Measurements from ENCODE around the gene C1orf167.

The C1orf167 gene

DNA sequence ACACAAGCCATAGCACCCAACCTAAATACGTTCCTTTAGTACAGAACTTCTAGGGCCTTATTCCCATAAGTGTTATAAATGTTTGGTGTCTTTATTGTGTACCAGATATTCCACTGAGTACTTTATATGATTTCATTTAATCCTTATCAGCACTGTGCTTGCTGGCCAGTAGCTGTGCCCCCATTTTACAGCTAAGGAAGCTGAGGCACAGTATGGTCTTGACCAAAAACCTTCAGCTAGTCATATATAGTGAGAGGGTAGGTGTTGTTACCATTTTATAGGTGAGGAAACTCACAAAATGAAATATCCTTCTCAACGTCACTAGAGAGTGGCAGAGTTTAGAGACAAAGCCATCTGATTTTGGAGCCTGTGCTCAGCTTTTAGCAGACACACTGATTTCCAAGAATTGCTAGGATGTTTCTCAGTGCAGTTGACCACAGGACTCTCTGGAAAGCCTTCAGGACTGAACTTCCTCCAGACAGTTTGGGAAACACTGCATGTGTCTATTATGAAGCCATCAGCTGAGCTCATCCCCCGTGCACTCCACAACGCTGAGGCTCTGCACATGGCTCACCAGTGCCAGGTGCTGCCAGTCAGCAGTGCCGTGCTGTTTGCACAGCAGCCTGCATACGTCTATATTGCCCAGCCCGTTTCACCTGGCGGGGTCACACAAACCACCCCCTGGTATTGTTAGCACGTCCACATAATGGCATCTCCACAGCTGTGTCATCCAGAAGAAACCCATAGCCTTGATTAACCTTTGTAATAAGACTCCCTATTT lies 70.1 kb downstream of the C1orf167 start:
- TF ChIP-seq GATA2 (IDR thresholded peaks at IDR 0.05; ENCODE audit: low read depth, low read length) (no peak), GATA3 (IDR thresholded peaks at IDR 0.05; ENCODE audit: low read depth, low read length) (no peak)

DNA sequence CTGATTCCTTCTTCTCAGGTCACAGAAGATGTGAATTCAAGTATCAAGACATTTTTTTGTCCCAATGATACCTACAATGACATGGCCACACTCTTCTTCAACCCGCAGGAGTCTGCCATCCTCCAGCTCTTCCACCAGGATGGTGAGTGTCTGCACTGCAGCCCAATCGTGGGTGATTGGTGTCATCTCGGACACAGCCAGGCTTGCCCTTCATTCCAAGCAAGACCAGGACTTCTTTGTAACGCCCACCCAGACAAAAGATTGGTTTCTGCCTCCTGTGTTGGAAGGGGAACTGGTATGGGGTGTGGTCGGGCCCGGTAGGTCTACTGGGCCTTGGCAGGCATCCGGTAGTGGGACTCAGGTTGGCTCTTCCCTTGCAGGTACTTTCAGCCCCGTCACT lies 71.5 kb downstream of the C1orf167 start:
- no peak for TF ChIP-seq GATA3 (IDR thresholded peaks at IDR 0.05; ENCODE audit: low read depth, low read length)
- no peak for TF ChIP-seq GATA2 (IDR thresholded peaks at IDR 0.05; ENCODE audit: low read depth, low read length)

DNA sequence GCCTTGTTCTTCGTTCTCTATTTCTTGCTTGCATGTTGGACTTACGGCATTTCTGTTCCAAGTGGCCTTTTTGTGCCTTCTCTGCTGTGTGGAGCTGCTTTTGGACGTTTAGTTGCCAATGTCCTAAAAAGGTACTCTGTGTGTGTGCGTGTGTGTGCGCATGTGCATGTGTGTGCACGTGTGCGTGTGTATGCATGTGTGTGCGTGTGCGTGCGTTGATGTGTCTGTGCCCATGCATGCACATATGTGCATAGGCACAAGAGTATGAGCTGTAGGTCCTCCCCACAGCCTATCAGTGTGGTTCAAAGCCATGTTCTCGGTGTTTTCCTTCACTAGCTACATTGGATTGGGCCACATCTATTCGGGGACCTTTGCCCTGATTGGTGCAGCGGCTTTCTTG lies 71.9 kb downstream of the C1orf167 start:
- TF ChIP-seq GATA3 (IDR thresholded peaks at IDR 0.05; ENCODE audit: low read depth, low read length) (no peak), GATA2 (IDR thresholded peaks at IDR 0.05; ENCODE audit: low read depth, low read length) (no peak)

DNA sequence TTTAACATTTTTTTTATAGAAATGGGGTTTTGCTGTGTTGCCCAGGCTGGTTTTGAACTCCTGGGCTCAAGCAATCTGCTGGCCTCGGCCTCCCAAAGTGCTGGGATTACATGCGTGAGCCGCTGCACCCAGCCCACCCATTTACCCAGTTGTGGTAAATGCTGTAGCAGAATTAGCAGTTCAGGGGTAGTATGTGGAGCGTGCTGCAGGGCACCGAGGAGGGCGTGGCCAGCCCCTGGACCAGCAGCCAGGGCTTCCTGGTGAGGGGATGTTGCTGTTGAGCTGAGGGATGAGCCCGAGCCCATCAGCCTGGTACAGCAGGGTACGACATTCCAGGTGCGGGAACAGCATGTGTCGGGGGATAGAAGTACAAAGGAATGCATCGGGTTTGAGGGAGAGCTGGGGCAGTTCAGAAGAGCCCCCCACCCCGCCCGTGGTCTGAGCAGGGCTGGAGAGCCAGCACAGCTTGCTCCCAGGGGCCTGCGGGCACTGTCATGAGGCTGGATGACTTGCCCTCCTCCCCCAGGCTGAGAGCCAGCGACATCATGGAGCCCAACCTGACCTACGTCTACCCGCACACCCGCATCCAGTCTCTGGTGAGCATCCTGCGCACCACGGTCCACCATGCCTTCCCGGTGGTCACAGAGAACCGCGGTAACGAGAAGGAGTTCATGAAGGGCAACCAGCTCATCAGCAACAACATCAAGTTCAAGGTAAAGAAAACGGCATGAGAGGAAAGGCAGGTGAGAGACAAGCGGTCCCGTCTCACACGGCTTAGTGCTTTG lies 73.6 kb downstream of the C1orf167 start:
- TF ChIP-seq GATA3 (IDR thresholded peaks at IDR 0.05; ENCODE audit: low read depth, low read length) (no peak), GATA2 (IDR thresholded peaks at IDR 0.05; ENCODE audit: low read depth, low read length) (no peak)

- TF ChIP-seq GATA2 (IDR thresholded peaks at IDR 0.05; ENCODE audit: low read depth, low read length) = no peak
- no peak for TF ChIP-seq GATA3 (IDR thresholded peaks at IDR 0.05; ENCODE audit: low read depth, low read length)
Observed at GRCh38 chr1:11836955-11837766, 75.2 kb downstream of the C1orf167 start.

GRCh38 chr1:11837767-11838348 lies 75.9 kb downstream of the C1orf167 start:
- TF ChIP-seq GATA2 (IDR thresholded peaks at IDR 0.05; ENCODE audit: low read depth, low read length) = no peak
- TF ChIP-seq GATA3 (IDR thresholded peaks at IDR 0.05; ENCODE audit: low read depth, low read length) = no peak

DNA sequence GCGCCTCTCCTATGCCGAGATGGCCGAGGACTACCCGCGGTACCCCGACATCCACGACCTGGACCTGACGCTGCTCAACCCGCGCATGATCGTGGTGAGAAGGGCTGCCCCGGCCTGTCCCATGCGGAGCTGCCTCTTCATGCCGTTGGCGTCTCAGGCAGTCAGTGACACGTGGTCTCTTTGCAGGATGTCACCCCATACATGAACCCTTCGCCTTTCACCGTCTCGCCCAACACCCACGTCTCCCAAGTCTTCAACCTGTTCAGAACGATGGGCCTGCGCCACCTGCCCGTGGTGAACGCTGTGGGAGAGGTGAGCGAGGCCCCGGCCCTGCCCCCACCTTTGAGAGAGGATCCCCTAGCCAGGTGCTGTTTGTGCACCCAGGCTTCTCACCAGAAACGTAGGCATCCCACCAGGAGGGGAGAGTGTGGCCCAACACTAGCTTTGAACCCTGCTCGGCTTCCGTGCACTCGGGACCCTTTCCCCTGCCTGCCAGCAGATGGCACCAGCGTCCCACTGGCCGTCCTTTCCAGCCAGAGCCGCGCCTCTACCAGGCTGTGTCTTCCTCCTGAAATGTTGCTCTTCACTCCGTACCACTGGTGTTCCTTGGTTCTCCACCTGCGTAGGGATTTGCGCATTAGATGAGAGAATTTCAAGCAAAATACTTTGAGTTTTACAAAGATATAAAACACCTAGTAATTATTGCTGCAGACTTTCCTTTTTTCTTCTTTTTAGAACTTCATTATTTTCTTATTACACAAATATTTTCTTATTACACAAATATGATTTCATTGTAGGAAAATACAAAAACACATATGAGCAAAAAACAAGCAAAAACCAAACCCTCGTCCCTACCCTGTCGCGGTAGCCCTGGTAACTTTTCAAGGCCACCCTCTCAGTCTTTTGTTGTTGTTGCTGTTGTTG lies 76.6 kb downstream of the C1orf167 start:
- TF ChIP-seq GATA2 (IDR thresholded peaks at IDR 0.05; ENCODE audit: low read depth, low read length) (no peak), GATA3 (IDR thresholded peaks at IDR 0.05; ENCODE audit: low read depth, low read length) (no peak)

Measured in SH-SY5Y (cell line).